GM06990 (cell line): Measurements from ENCODE around the gene RCAN3.
A peak's percentile ranks its signal among the peaks of the same experiment; 100 is the strongest.

Experiments
- DNase-seq: peaks from one replicate; pipeline ENCODE4 v3.0.0-alpha.2; 2011; ENCODE audit not compliant: insufficient read length; ENCODE audit errors: extremely low read depth
- H3K27me3 ChIP-seq: replicated peaks from 2 replicates; pipeline ENCODE4 v1.6.0; 2011; ENCODE audit warnings: low read length; ENCODE audit not compliant: control insufficient read depth, insufficient read depth
- H3K36me3 ChIP-seq: 2 replicates; pipeline ENCODE4 v1.5.1; 2011; ENCODE audit warnings: low read length; ENCODE audit not compliant: control insufficient read depth, insufficient read depth
- H3K4me3 ChIP-seq: replicated peaks from 2 replicates; pipeline ENCODE4 v1.5.1; 2011; ENCODE audit warnings: low read depth, mild to moderate bottlenecking, control low read depth, low read length
- TF ChIP-seq, protein P1 (sequence below): IDR thresholded peaks from 2 replicates; pipeline ENCODE4 v1.5.1; 2011; ENCODE audit warnings: low read length, control low read depth, mild to moderate bottlenecking, inconsistent platforms; ENCODE audit not compliant: insufficient read depth, poor library complexity, severe bottlenecking

RCAN3 gene

GRCh38 chr1:24562625-24563024 lies 60.0 kb downstream of the RCAN3 start:
- Histone ChIP-seq H3K36me3 (no peaks in the 10 kb centered on the region), H3K27me3 (peaks cover 2% of the 10 kb centered on the region), H3K4me3 (no peak overlapping the region)
- DNase-seq, result no peak
- TF ChIP-seq, protein P1, sequence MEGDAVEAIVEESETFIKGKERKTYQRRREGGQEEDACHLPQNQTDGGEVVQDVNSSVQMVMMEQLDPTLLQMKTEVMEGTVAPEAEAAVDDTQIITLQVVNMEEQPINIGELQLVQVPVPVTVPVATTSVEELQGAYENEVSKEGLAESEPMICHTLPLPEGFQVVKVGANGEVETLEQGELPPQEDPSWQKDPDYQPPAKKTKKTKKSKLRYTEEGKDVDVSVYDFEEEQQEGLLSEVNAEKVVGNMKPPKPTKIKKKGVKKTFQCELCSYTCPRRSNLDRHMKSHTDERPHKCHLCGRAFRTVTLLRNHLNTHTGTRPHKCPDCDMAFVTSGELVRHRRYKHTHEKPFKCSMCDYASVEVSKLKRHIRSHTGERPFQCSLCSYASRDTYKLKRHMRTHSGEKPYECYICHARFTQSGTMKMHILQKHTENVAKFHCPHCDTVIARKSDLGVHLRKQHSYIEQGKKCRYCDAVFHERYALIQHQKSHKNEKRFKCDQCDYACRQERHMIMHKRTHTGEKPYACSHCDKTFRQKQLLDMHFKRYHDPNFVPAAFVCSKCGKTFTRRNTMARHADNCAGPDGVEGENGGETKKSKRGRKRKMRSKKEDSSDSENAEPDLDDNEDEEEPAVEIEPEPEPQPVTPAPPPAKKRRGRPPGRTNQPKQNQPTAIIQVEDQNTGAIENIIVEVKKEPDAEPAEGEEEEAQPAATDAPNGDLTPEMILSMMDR, result no peak

- Histone ChIP-seq H3K36me3 (no peaks in the 10 kb centered on the region), H3K27me3 (no peaks in the 10 kb centered on the region; the same call in none of the 2 replicates), H3K4me3 (no peak overlapping the region)
- no peak for DNase-seq
- TF ChIP-seq, protein P1, result no peak
These were observed 62.1 kb downstream of the RCAN3 start for GRCh38 chr1:24564695-24565094.

GRCh38 chr1:24566236-24566867 lies 63.7 kb downstream of the RCAN3 start:
- no peak for DNase-seq

GRCh38 chr1:24567792-24568388 lies 65.3 kb downstream of the RCAN3 start:
- DNase-seq, result no peak
- no peaks in the 10 kb centered on the region; the same call in none of the 2 replicates for H3K27me3 ChIP-seq
- no peak overlapping the region for H3K4me3 ChIP-seq
- TF ChIP-seq, protein P1, result peak; percentile 0
- H3K36me3 ChIP-seq, result no peaks in the 10 kb centered on the region

More at GRCh38 chr1:24566236-24566867, 63.7 kb downstream of the RCAN3 start:
- Histone ChIP-seq H3K36me3 (no peaks in the 10 kb centered on the region), H3K27me3 (no peaks in the 10 kb centered on the region; the same call in none of the 2 replicates), H3K4me3 (no peak overlapping the region)
- TF ChIP-seq, protein P1, result no peak

- Histone ChIP-seq H3K4me3 (no peak overlapping the region), H3K36me3 (no peaks in the 10 kb centered on the region), H3K27me3 (no peaks in the 10 kb centered on the region; the same call in none of the 2 replicates)
- no peak for DNase-seq
- TF ChIP-seq, protein P1, result no peak
These were observed 65.8 kb downstream of the RCAN3 start for GRCh38 chr1:24568475-24568874.
